ENCODE results near the gene FGD5. TPM values are rescaled to one million over a fixed set of nuclear protein-coding genes. Genes with fewer than 3 reads are reported as not detected.
A peak's percentile ranks its signal among the peaks of the same experiment; 100 is the strongest.

FGD5 gene
- total RNA-seq, 1 donor from 2014 or later: 15.3 TPM

DNA sequence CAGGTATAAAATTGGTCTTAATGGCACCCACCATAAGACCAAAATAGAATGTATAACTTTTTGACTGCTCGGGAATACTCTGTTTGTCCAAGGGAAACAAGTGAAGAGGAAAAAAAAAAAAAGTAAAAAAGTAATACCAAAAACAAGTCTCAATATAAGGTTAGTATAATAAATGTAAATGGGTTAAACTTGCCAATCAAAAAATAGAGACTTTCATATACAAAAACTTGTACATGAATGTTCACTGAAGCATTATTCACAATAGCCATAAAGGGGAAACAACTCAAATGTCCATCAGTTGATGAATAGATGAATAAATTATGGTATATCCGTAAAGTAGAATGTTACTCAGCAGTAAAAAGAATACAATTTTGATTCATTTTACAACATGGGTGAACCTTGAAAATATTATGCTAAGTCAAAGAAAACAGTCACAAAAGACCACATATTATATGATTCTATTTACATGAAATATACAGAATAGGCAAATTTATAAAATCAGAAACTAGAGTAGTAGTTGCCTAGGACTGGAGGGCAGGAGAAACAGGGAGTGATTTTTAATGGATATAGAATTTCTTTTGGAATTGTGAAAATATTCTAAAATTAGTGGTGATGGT lies 39.6 kb upstream of the FGD5 start:
- no peak for TF ChIP-seq CTCF (conservative IDR thresholded peaks at IDR 0.05)

DNA sequence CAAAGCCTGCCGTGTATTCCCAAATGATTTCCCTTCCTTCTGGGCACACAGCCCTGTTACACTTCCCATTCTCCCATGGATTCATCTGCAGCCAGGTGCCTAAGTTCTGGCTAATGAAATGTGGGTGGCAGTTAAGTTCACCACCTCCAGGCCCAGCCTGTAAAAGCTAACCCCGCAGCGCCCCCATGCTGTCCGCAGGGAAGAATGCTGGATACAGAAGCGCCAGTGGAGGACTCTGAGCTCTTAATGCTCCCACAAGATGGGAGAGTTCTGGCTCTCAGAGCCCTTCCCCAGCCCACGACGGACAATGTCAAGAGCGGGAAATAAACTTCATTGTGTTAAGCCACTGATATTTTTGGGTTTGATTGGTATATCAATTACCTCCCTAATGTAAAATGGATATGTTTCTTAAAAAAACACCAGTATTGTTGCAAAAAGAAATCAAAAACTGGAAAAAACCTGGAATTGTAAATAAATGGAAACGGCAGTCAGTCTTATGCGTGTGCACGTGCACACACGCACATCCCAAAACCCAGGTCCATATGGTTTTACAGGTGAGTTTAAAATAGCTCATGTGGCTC lies 37.7 kb upstream of the FGD5 start:
- peaks cover 14% of the 10 kb centered on the region for H3K4me1 Mint-ChIP-seq (ENCODE audit: unreplicated experiment)
- no peaks in the 10 kb centered on the region for H3K9me3 Mint-ChIP-seq

More for the DNA sequence above, 39.6 kb upstream of the FGD5 start:
- DNase-seq (ENCODE audit: extremely low spot score, unreplicated experiment): no peak
- Mint-ChIP-seq H3K27ac (no peak overlapping the region), H3K36me3 (no peaks in the 10 kb centered on the region), H3K4me1 (ENCODE audit: unreplicated experiment) (peaks cover 10% of the 10 kb centered on the region), H3K9me3 (no peaks in the 10 kb centered on the region), H3K4me3 (no peak overlapping the region), H3K27me3 (peaks cover 8% of the 10 kb centered on the region)

DNA sequence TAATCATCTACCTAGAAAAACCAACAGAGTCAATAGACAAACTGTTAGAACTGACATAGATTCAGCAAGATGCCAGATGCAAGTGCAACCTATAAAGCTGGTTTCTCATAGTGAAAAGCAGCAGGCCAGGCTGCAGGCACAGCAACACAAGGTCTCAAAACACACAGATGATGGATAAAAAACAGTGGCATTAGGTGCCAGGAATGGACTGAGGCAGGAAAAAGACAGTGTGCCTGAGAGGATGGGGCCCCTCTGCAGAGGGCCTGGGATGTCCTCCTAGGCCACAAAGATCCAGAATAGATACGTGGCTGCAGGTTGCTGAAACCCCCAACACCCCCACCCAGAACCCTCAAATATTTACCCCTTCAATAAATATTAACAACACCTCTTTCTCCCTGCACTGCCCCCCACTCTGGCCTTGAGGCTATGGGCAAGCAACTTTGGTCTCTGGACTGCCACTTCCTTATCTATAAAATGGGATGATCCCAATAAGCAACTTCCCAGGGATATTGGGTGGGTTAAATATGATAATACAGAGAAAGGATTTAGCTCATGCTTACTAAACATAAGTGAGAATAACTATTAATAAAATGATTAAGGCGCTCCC lies 35.2 kb upstream of the FGD5 start:
- Mint-ChIP-seq H3K27me3 (peaks cover 28% of the 10 kb centered on the region), H3K4me3 (no peak overlapping the region), H3K9me3 (no peaks in the 10 kb centered on the region), H3K27ac (no peak overlapping the region), H3K4me1 (ENCODE audit: unreplicated experiment) (peaks cover 21% of the 10 kb centered on the region), H3K36me3 (no peaks in the 10 kb centered on the region)
- no peak for TF ChIP-seq CTCF (conservative IDR thresholded peaks at IDR 0.05)
- DNase-seq (ENCODE audit: extremely low spot score, unreplicated experiment): no peak

More for the DNA sequence above, 37.7 kb upstream of the FGD5 start:
- H3K27ac Mint-ChIP-seq: no peak overlapping the region
- H3K4me3 Mint-ChIP-seq: no peak overlapping the region
- H3K36me3 Mint-ChIP-seq: no peaks in the 10 kb centered on the region
- peak; percentile 70 for TF ChIP-seq CTCF (conservative IDR thresholded peaks at IDR 0.05)
- no peak for DNase-seq (ENCODE audit: extremely low spot score, unreplicated experiment)
- peaks cover 11% of the 10 kb centered on the region for H3K27me3 Mint-ChIP-seq

DNA sequence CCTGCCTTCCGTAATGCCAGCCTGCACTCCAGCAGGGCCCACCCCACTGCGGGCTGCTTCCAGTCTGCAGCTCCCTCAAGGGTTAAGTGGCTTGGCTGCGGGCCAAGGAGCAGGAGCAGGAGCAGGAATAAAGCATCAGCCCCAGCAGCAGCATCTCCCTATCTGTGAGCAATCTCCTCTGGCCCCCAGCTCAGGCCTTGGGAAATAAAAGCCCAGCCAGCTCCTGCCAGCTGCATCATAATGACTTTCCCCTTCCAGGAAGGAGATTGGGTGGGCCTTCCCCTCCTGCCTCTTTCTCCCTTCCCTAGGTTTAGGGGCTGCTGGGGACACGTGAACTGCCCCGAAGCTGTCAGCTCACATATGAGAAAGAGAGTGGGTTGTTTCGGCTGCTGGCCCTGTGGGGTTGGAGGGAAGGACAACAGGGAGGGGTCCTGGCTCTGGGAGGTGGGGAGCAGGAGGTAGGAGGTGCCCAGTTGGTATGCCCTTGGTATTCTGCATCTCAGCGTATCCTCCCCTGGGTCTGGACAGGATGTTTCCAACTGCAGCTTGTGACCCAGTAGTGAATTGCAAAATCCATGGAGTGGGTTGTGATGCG lies 34.6 kb upstream of the FGD5 start:
- H3K27me3 Mint-ChIP-seq: peaks cover 30% of the 10 kb centered on the region
- no peaks in the 10 kb centered on the region for H3K36me3 Mint-ChIP-seq
- TF ChIP-seq CTCF (conservative IDR thresholded peaks at IDR 0.05): no peak
- H3K4me1 Mint-ChIP-seq (ENCODE audit: unreplicated experiment): peaks cover 21% of the 10 kb centered on the region
- H3K4me3 Mint-ChIP-seq: no peak overlapping the region
- no peaks in the 10 kb centered on the region for H3K9me3 Mint-ChIP-seq
- DNase-seq (ENCODE audit: extremely low spot score, unreplicated experiment): no peak
- H3K27ac Mint-ChIP-seq: no peak overlapping the region

DNA sequence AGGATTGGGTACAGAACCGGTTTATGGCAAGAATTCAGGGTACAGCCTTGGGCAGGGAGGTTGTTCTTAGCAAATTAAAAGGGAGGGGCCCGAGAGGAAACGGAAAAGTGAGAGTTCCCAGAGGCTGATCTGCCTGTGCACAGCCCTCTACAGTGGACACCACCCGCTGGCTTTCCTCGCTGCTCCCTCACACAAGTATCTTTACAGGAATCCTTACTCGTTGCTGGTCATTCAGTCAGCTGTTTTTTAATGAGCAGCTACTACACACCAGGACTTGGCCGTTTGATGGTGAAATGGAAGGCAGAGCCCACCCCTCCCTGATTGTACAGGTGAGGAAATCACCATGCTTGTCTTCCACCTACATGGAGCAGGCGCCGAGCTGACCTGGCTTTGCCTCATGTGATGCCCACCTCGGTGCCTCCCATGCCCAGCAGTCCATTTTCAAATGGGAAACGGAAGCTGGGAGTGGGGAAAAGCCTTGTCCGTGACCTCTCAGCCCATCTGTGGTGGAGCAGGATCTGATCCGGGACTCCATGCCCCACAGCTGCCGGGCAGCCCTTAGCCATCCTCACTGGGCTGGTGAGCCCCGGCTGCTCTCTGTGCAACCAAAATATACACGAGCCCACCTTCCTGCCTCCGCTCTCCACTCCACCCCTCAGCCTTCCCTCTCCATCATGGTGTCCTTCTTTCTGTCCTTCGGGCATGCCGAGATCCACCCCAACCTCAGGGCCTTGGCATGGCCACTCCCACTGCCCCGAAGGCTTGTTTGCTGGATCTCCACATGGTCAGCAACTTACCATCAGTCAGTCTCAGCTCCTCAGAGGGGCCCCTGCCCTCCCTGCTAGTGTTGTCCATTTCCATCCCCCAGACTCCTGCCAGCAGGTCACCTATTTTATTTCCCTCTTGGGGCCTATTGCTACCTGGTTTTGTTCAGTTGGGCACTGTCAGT lies 33.3 kb upstream of the FGD5 start:
- Mint-ChIP-seq H3K9me3 (no peaks in the 10 kb centered on the region), H3K4me3 (no peak overlapping the region), H3K27ac (no peak overlapping the region), H3K36me3 (no peaks in the 10 kb centered on the region), H3K4me1 (ENCODE audit: unreplicated experiment) (peaks cover 21% of the 10 kb centered on the region), H3K27me3 (peaks cover 39% of the 10 kb centered on the region)
- TF ChIP-seq CTCF (conservative IDR thresholded peaks at IDR 0.05): no peak
- DNase-seq (ENCODE audit: extremely low spot score, unreplicated experiment): no peak

Data from type B pancreatic cell (in vitro differentiated cells).